ENCODE results near the gene GALNT9. TPM values are rescaled to one million over a fixed set of nuclear protein-coding genes. Genes with fewer than 3 reads are reported as not detected.

GALNT9 gene
- polyA plus RNA-seq, 1 of the 3 experiments (the other 2 are of a cell fraction): not detected

- no peak for DNase-seq
- Histone ChIP-seq H3K9me2 (no peaks in the 10 kb centered on the region), H3K9ac (no peak overlapping the region), H2AFZ (ENCODE audit: low read depth) (no peak overlapping the region), H3K79me2 (ENCODE audit: insufficient read depth) (no peaks in the 10 kb centered on the region), H3K4me2 (no peak overlapping the region), H3K27me3 (ENCODE audit: insufficient read depth) (peaks cover 50% of the 10 kb centered on the region), H4K20me1 (ENCODE audit: insufficient read depth) (no peaks in the 10 kb centered on the region), H3K4me3 (ENCODE audit: low read depth in 2 of 2, low read length in 1 of 2) (no peak overlapping the region), H3K36me3 (replicated peaks in 1 of 2; ENCODE audit: control insufficient read depth in 1 of 2, insufficient read depth in 2 of 2, low read length in 1 of 2) (no peaks in the 10 kb centered on the region), H3K27ac (ENCODE audit: low read depth in 2 of 2, low read length in 1 of 2) (no peak overlapping the region), H3F3A (replicated peaks; ENCODE audit: insufficient read depth) (peaks cover 6% of the 10 kb centered on the region), H3K4me1 (ENCODE audit: control insufficient read depth in 1 of 2, insufficient read depth in 2 of 2, low read depth in 1 of 2, low read length in 1 of 2) (no peaks in the 10 kb centered on the region), H3K9me3 (no peaks in the 10 kb centered on the region)
- TF ChIP-seq USF1 (IDR thresholded peaks at IDR 0.05; ENCODE audit: borderline replicate concordance, low read depth) (no peak), RAD21 (IDR thresholded peaks at IDR 0.05; ENCODE audit: low read length) (no peak), JUND (IDR thresholded peaks at IDR 0.05) (no peak), USF2 (IDR thresholded peaks at IDR 0.05; ENCODE audit: borderline replicate concordance, low read depth, low read length) (no peak), REST (IDR thresholded peaks at IDR 0.05; ENCODE audit: low read depth, low read length) (no peak), FOXJ3 (CRISPR knock-in tag; IDR thresholded peaks at IDR 0.05) (no peak)
- ChIA-PET CTCF (interaction anchor here (0.6 to 2.1 kb wide), 10 partner anchors 11 to 80 kb away, joined by 3 to 15 read pairs (median 3); no protein-coding TSS in a partner anchor), POLR2A (no interaction called here)
- WGBS (ENCODE audit: low lambda C conversion rate): 33% methylated on average over 10 of the region's 14 CpGs
These were observed 110.9 kb downstream of the GALNT9 start for GRCh38 chr12:132218527-132218875.

- H3K9ac ChIP-seq: no peak overlapping the region
- no peaks in the 10 kb centered on the region for H4K20me1 ChIP-seq (ENCODE audit: insufficient read depth)
- DNase-seq: no peak
- H3K9me3 ChIP-seq: no peaks in the 10 kb centered on the region
- no peak overlapping the region for H2AFZ ChIP-seq (ENCODE audit: low read depth)
- no peaks in the 10 kb centered on the region for H3K9me2 ChIP-seq
- WGBS (ENCODE audit: low lambda C conversion rate): 5% methylated on average over 7 of the region's 7 CpGs
- H3F3A ChIP-seq (replicated peaks; ENCODE audit: insufficient read depth): peaks cover 6% of the 10 kb centered on the region
- ChIA-PET CTCF (interaction anchor here (0.6 kb wide), 2 partner anchors 57 to 63 kb away, joined by 3 read pairs; no protein-coding TSS in a partner anchor), POLR2A (no interaction called here)
- no peaks in the 10 kb centered on the region for H3K36me3 ChIP-seq (replicated peaks in 1 of 2; ENCODE audit: control insufficient read depth in 1 of 2, insufficient read depth in 2 of 2, low read length in 1 of 2)
- H3K4me3 ChIP-seq (ENCODE audit: low read depth in 2 of 2, low read length in 1 of 2): no peak overlapping the region
- H3K27me3 ChIP-seq (ENCODE audit: insufficient read depth): peaks cover 53% of the 10 kb centered on the region
- no peak overlapping the region for H3K4me2 ChIP-seq
- H3K4me1 ChIP-seq (ENCODE audit: control insufficient read depth in 1 of 2, insufficient read depth in 2 of 2, low read depth in 1 of 2, low read length in 1 of 2): no peaks in the 10 kb centered on the region
- no peak overlapping the region for H3K27ac ChIP-seq (ENCODE audit: low read depth in 2 of 2, low read length in 1 of 2)
- no peaks in the 10 kb centered on the region for H3K79me2 ChIP-seq (ENCODE audit: insufficient read depth)
- TF ChIP-seq ZBTB33 (IDR thresholded peaks at IDR 0.05; ENCODE audit: borderline replicate concordance, low read depth) (no peak), NRF1 (IDR thresholded peaks at IDR 0.05; ENCODE audit: low read depth, low read length) (no peak), TCF12 (IDR thresholded peaks at IDR 0.05) (no peak), POLR2AphosphoS5 (IDR thresholded peaks at IDR 0.05; ENCODE audit: low read depth, low read length) (no peak), FOXJ3 (CRISPR knock-in tag; IDR thresholded peaks at IDR 0.05) (no peak), FOXM1 (IDR thresholded peaks at IDR 0.05; ENCODE audit: low read depth) (no peak), GATA2 (CRISPR knock-in tag; IDR thresholded peaks at IDR 0.05) (no peak), MAX (IDR thresholded peaks at IDR 0.05; ENCODE audit: low read depth) (no peak), USF1 (IDR thresholded peaks at IDR 0.05; ENCODE audit: borderline replicate concordance, low read depth) (no peak), ELF1 (IDR thresholded peaks at IDR 0.05) (no peak), CHD2 (IDR thresholded peaks at IDR 0.05; ENCODE audit: low read length, partially characterized antibody) (no peak), TEAD4 (IDR thresholded peaks at IDR 0.05; ENCODE audit: borderline replicate concordance, insufficient read depth) (no peak), IRF3 (IDR thresholded peaks at IDR 0.05; ENCODE audit: low read depth, low read length) (no peak), RAD21 (IDR thresholded peaks at IDR 0.05; ENCODE audit: low read length) (no peak)
These were observed 111.4 kb downstream of the GALNT9 start for GRCh38 chr12:132217800-132218526.

All from SK-N-SH (cell line).